T-helper 1 cell (primary cell): ENCODE measurements around the gene MIER2.

Experiments
- DNase-seq, 5 donors: peaks; one replicate each; pipeline ENCODE4 v3.0.0-alpha.2; 2012 to 2020

The MIER2 gene

DNA sequence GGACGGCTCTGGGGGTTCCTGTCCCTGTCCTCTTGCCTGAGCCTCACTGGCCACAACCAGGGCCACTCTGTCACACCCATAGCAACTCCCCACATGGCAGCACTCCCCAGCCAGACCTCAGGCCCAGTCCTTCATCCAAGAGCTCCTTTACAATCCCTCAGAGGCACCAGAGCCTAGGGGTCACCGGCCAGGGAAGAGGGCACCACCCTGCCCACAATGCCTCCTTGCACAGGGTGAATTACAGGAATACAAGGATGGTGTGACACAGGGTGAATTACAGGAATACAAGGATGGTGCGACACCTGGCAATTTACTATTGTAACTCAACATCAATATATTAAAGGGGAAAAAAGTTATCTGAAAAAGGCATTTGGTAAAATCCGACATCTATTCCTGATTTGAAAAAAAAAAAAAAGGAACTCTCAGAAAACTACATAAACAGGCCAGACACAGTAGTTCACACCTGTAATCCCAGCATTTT lies 16.5 kb downstream of the MIER2 start:
- no peak for DNase-seq

DNA sequence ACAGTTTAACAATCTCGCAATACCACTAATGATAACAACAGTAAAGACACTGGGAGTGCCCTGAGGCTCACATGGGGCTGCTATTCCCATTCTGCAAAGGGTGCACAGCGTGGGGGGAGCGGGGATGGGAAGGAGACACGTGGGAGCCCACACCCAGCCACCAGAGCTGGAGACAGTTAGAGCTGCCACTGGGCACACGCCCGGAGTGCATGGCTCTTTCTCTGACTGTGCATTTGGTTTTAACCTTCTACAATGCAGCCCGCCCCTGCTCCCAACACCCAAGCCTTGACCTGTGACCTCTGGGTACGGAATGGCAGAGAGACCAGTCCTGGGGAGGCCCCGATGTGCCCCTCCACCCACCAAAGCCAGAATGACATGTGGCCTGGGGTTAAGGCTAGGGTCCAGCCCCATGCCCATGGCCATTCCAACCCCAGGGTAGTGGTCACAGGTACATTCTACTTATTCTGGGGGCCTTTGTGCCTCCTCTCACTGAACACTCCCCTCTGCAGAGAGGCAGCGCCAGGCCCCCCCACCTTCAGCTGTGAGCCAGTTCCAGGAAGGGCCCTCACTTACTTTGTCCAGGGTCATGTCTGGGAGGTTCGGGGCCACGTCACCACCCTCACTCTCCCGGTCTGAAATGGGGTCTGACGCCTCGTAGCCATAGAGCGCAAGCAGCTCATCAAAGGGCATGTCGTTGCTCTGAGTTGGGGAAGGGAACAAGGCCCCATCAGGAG lies 17.1 kb downstream of the MIER2 start:
- no peak for DNase-seq

DNA sequence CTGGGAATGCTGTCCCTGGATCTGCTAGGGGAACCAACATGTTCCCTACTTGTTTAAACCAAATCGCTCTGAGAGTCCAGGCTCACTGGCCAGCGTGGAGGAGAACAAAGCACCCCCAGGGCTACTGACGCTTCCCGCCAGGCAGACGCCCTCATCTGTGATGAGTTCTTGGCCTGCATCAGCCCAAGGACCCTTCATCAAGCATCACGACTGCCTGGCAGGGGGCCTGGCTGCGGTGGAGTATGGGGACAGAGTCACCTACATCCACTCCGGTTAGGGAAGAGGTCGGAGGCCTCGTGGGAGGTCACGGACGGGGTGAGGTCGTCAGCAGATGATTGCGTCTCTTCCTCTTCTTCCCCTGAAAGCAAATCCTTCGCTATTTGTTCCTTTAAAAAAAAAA lies 17.7 kb downstream of the MIER2 start:
- no peak for DNase-seq

DNA sequence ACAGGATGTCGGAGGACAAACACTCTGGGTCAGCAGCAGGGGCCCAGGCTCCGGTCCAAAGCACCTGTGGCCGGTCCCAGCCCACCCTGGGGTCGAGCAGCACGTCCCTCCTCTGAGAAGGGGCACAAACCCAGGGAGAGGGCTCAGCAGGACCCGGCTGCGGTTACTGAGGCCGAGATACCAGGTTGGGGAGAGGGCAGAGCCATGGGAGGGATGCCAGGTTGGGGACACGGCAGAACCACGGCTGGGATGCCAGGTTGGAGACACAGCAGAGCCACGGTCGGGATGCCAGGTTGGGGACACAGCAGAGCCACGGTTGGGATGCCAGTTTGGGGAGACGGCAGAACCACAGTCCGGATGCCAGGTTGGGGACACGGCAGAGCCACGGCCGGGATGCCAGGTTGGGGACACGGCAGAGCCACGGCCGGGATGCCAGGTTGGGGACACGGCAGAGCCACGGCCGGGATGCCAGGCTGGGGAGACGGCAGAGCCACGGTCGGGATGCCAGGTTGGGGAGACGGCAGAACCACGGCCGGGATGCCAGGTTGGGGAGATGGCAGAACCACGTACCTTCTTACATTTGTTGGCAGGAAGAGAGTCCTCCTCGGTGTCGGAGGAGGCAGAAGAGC lies 18.5 kb downstream of the MIER2 start:
- DNase-seq, result no peak

DNA sequence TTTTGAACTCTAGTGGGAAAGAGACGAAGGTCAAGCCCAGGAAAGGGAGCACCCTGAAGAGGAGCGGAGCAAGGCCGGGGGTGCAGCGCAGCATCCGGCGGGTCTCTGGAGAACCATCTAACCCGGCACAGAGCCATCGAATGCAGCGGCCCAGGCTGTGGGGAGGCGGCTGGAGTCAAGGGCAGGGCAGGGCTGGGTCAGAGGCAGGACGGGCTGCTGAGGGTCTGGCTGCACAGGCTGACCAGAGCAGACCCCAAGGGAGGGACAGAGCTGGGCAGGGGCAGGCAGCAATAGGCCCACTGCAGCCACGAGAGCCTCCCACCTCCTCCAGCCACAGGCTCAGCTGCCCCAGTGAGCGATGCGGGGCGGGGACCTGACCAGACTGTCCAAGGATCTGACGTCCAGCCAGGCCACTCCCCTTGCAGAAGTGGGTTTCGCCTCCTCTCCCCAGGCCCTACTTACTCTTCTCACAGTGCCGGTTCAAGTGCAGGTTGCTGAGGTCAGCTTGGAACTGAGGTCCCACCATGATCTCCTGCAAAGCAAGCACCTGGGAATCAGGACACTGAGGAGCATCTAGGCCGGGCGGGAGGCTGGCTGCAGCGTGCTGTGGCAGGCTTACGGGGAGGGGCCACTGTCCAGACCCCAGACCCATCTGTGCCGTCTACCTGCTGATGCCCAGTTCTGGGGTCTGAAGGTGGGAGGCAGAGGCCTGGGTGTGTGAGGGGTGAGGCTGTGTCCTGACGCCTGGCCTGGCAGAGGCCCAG lies 19.2 kb downstream of the MIER2 start:
- DNase-seq, result no peak

DNA sequence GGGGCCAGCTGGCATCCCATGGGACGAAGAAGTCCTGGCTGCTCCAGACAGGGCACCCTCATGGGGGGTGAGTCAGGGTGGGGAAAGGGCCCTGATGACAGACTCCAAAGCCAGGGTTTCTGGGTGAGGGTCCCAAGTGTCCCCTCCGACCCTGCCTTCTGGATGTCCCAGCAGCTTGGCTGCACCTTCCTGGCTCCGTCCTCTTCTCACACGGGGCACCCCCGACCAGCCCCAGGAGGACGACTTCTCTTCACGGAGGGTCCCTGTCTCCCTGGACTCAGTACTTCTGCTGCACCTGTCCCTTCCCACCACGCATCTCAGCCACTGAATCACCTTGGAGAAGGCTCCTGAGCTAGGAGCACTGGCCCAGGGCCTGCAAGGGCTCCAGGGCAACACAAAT lies 19.9 kb downstream of the MIER2 start:
- no peak for DNase-seq

DNA sequence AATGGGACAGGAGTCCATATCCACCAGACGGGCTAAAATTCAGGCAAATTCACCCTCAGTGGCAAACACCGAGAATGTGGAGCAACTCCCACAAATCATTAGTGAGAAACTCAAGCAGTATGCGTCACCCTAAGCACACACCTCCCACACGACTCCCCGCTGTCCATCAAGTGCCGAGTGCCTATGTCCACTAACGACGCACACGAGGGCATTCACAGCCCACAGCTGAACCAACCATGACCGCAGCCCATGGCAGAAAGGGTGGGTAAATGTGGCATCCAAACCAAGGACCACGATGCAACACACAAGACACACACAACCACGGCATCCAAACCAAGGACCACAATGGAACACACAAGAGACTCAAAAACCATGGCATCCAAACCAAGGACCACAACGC lies 22.0 kb downstream of the MIER2 start:
- DNase-seq, result no peak

DNA sequence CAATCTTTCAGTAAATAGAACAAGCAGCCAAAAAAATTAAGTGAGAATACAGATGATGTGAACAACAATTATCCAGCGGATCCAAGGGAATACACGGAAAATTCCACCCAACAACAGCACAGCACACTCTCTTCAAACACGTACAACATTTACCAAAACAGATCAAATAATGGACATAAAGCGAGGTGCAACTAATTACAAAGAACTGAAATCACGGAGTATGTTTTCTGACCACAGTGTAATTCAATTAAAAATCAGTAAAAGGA lies 26.2 kb downstream of the MIER2 start:
- no peak for DNase-seq

DNA sequence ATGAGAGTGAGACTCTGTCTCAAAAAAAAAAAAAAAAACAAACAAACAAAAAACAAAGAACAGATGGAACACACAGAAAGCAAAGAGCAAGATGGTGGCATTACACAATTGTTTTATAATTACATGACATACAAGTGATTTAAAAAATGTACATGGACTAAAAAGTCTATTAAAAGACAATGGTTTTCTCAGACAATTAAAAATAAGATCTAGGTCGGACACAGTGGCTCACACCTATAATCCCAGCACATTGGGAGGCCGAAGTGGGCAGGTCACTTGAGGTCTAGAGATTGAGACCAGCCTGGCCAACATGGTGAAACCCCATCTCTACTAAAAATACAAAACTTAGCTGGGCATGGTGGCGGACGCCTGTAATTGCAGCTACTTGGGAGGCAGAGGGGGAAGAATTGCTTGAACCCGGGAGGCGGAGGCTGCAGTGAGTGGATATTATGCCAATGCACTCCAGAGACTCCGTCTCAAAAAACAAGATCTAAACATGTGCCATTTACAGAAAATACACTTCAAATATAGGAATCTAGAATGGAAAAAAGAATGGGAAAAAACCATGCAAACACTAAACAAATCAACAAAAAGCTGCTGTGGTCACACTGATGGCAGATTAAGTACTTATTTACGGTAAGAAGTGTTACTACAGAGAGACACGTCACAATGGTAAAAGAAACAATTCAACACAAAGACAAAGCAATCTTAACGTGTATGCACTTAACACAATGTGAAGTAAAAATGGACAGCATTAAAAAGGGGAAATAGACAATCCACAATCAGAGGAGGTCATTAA lies 26.7 kb downstream of the MIER2 start:
- no peak for DNase-seq

DNA sequence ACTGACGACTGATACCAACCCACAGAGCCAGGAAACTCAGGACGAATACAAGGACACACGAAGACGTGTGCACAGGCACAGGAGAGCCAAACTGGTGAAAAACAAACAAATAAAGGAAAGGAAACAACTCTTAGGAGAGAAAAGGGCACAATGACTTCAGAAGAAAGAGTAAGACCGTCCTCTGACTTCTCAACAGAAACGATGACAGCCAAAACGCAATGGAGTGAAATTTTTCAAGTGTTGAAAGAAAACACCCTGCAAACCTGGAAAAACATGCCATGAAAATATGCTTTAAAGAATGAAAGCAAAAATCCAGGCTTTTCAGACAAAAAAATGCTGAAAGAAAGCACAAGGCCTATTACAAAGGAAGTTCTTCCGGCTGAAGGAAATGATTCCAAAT lies 28.8 kb downstream of the MIER2 start:
- no peak for DNase-seq

DNA sequence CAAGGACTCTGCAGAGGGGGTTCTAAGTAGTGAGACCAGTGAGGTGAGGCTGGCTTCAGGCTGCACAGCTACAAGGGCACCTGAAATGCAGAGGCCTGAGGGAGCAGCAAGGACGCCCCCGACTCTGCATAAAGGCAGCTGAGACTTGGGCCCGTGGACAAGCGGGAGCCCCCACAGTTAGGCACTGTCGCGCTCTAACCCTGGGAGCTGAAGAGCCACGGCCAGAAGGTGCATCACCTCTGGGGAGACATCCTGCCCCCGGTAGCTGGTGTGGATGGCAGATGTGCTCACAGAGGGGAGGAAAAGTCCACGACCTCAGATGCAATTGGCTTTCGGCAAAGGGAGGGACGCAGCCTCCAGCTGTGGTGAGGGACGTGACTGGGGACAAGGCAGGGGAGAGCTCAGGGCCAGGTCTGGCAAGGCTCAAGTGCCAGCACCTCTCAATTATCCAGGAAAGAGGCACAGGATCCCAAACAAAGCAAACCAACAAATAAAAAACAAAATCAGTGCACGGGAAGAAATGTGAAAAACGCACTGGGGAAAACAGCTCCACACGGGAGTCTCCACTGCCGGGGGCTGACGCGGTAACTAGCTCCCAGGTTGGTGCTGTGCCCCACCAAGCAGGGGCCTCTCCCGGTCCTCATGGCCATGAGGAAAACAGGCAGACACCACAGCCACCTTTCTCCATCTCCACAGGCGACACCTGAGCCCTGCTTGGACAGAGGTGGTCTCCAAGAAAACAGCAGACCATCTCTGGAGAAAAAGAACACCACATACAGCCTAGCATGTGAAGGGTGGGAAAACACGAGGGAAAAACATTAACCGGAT lies 30.4 kb downstream of the MIER2 start:
- no peak for DNase-seq

DNA sequence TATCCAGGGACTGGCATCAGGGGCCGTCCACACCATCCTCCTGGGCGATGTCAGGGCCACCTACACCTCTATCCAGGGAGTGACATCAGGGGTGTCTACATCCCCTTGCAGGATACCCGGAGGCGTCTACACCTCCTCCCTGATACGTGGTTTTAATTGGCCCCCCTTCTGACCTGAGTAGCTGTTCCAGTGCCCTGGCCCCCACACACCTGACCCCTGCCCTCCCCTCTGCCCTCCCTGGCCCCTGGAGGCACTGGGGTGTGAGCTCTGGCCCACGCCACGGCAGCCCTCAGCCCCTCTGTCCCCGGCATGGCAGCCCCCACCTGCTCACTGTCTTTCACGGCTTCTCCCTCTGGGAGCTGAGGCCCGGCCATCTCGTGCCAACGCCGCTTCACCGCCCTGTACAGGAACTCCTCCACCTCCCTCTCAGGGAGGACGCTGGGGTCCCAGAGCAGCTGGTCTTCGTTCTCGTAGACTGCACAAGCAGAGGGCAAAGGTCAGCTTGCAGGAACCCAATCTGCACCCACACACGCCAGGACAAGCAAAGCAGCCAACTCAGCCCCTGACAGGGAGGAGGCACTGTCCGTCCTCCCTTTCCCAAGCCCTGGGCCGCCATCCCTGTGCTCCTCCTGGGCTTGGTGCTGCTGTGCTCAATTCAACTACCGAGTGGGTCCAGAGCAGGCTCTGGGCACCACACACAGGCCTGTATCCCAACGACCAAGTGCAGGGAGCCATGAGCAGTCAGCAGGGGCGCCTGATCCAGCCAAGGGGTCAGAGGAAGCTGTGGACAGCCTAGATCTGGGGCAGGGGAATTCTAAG lies 31.2 kb downstream of the MIER2 start:
- DNase-seq, result no peak

DNA sequence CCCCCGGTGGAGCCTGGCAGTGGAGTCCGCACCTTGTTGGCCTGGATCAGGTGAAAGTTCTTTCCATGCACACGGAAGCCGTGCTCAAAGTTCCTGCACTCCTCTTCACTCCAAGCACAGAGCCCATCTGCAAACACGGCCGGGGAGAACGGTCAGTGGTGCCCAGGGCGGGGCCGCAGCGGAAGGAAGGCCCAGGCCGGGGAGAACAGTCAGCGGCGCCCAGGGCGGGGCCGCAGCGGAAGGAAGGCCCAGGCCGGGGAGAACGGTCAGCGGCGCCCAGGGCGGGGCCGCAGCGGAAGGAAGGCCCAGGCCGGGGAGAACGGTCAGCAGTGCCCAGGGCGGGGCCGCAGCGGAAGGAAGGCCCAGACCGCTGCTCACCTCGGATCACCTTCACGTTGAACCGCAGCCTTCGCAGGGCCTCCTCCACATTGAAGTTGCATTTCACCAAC lies 32.8 kb downstream of the MIER2 start:
- DNase-seq, result no peak

DNA sequence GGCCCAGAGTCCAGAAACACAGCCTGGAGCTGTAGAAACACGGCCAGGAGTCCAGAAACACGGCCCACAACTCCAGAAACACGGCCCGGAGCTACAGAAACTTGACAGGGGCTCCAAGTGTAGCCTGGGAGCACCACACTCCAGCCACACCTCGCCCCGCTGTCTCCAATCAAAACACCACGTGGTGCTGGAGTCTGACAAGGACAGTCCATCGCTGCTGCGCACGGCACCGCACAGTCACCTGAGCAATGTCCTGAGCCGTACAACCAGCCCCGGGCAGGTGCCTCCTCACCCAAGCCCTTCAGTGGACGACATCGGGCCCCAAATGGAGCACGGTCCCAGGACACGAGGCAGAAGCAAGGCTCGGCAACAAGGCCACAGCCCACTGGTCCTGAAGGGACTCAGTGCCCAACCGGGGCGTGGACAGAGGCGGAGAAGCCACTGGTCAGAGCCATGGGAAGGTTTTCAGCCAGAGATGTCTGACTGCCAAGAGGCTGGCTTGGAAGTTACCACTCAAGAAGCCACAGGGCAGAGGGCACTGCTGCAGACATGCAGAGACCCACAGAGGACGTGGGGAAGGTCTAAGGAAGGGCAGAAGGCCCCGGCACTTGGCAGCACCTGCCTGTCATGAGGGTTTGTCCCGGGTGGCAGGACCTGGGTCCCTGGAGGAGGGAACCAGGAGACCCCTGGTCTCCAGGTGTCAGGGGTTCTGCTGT lies 33.7 kb downstream of the MIER2 start:
- DNase-seq, result no peak

DNA sequence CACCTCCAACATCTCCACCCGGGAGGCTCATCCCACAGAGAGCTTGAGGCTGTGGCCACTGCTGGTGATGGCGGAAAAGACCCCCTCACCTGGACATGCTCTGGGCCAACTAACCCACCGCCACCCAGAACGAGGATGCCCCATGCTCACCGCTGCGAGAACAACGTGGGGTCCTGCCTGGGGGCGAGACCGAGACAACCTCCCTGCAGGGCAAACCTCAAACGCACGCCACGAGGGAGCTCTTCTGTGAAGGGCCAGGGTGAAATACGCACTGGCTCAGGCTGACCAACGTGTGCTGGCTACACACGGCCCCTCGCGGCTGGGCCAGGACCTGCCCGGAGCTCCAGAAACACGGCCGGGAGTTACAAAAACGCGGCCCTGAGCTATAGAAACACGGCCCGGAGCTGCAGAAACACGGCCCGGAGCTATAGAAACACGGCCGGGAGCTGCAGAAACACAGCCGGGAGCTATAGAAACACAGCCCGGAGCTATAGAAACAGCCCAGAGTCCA lies 34.4 kb downstream of the MIER2 start:
- DNase-seq, result no peak

DNA sequence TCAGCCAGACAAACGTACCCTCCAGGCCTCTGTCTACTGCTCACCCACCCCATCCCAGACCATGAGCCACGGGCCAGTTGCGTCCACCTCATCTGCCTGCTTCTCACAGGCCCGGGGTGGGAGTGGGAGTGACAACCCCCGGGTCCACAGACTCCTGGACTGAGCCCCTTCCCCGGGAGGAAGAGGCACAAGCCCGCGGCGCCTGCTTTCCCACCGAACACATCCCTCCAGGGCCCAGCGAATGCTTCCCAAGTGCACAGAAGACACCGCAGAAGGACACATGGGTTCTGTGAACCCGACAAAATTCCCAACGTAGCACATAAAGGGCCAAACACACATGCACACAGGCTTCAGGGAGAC lies 35.4 kb downstream of the MIER2 start:
- DNase-seq, result no peak

DNA sequence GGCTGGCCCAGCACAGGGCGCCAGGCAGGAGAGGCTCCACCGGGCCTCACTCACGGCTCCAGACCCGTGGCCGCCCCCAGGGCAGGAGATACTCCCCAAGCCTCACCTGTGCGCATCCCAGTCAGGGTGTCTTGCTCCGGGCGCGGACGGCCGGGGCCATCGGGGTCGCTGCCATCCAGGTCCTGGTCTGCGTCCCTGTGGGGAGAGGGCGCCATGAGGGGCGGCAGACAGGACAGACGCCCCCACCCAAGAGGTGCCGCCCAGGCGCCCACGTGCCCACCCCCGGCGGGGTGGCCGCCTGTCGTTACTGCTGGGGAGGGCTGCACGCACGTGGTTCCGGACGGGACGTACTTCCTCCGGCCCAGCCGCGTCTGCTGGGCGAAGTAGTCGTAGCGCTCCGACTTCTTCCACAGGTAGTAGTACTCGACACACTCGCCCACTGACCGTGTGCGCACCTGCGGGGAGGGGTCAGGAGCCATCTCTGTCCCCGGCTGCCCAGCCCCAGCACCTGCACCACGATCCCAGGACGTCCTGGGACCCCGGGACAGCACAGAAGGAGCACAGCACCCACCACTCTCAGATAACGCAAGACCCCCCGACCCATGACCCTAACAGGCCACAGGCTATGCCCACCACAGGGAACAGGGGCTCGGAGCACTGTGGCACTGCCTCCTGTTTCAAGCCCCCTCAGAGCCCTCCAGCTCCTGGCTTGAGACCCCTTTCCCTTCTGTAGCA lies 36.0 kb downstream of the MIER2 start:
- DNase-seq, result no peak

DNA sequence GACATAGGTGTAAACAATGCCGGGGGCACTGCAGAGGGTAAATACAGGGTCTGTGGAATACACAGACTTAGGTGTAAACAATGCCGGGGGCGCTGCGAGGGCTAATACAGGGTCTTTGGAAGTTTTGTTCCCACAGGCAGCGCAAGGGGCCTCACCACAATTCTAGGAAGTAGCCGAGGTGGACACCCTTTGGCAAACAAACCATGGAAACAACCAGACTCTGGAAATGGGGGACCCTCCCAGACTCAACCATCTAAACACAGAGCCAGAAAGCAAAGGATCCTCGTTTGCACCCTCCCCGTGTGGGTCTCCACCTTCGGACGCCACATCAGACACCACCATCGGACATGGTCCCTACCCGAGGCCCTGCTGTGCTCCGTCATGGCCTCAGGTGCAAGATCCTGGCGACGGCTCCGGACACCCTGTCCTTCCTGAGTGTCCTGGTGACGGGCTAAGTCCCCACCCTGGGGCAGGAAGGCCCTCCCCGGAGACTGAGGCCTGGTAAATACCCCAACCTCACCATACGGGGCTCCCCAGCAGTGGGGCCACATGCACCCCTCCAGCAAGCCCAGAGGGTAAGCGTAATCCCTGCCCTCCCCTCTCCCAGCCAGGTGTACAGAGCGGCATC lies 36.7 kb downstream of the MIER2 start:
- no peak for DNase-seq

DNA sequence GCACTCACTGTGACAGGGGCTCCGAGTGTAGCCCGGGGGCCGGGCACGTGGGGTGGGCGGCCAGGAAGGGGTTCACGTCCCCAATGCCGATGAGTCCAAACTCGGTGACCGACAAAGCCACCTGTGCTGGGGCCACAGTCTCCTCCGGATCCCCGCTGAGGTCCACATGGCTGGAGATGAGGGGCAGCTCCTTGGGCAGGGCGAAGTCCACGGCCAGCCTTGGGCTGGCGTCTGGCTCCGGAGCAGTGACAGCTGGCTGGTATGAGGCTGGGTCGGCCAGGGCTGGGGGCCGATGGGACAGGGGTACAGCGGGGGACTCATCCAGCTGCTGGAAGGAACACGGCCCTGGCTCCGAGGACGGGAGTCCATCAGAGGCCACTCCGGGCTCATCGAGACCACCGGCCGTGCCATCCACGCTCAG lies 37.5 kb downstream of the MIER2 start:
- no peak for DNase-seq
